CD4-positive, alpha-beta memory T cell (primary cell): Measurements from ENCODE around the gene SCTR. TPM values are rescaled to one million over a fixed set of nuclear protein-coding genes. Genes with fewer than 3 reads are reported as not detected.
A peak's percentile ranks its signal among the peaks of the same experiment; 100 is the strongest.

ENCODE experiments used
- CTCF ChIA-PET: fragments of 350-600 bp; sonication (Branson Sonifier 250); formaldehyde crosslinking; loops from one replicate; lab custom pipeline; 2021; ENCODE audit warnings: inconsistent platforms; ENCODE audit not compliant: partially characterized antibody; lab: Charles Lee
- POLR2A ChIA-PET: fragments of 350-600 bp; sonication (Branson Sonifier 250); formaldehyde crosslinking; loops from one replicate; lab custom pipeline; 2021; ENCODE audit not compliant: partially characterized antibody; lab: Charles Lee
- DNase-seq, 5 donors: peaks; one replicate each; pipeline versions ENCODE4 v3.0.0 to v3.0.0-alpha.2; 2020 to 2022; ENCODE audit warnings: mixed read lengths in 1 of 5
- H3K27ac ChIP-seq: one replicate; pipeline ENCODE4 v1.7.0; 2013; ENCODE audit warnings: low read depth, low read length
- H3K27me3 ChIP-seq: 2 replicates; pipeline ENCODE4 v1.7.0; 2013; ENCODE audit warnings: mild to moderate bottlenecking, low read length, moderate library complexity; ENCODE audit not compliant: insufficient read depth
- H3K36me3 ChIP-seq: 2 replicates; pipeline ENCODE4 v1.7.0; 2013; ENCODE audit warnings: mild to moderate bottlenecking, low read length, moderate library complexity; ENCODE audit not compliant: insufficient read depth
- H3K4me1 ChIP-seq: 2 replicates; pipeline ENCODE4 v1.7.0; 2013; ENCODE audit warnings: mild to moderate bottlenecking, low read length, moderate library complexity; ENCODE audit not compliant: insufficient read depth
- H3K4me3 ChIP-seq, 2 donors: one replicate each; pipeline ENCODE4 v1.7.0; 2013; ENCODE audit warnings: low read length in 2 of 2, mild to moderate bottlenecking in 1 of 2
- H3K9me3 ChIP-seq, 2 donors: one replicate each; pipeline ENCODE4 v1.7.0; 2013; ENCODE audit warnings: low read length in 2 of 2, control low read depth in 1 of 2; ENCODE audit not compliant: control insufficient read depth in 1 of 2
- H3K27ac Mint-ChIP-seq, 7 donors: one replicate each; pipeline ENCODE4 v1.8.0; 2020 to 2021; ENCODE audit warnings: mixed read lengths in 7 of 7, mild to moderate bottlenecking in 6 of 7, inconsistent platforms in 3 of 7, moderate library complexity in 3 of 7
- H3K27me3 Mint-ChIP-seq, 2 donors: one replicate each; pipeline ENCODE4 v1.8.0; 2020 to 2021; ENCODE audit warnings: mixed read lengths in 2 of 2
- H3K36me3 Mint-ChIP-seq, 2 donors: one replicate each; pipeline ENCODE4 v1.8.0; 2020 to 2021; ENCODE audit warnings: mixed read lengths in 2 of 2, inconsistent platforms in 1 of 2, mild to moderate bottlenecking in 1 of 2
- H3K4me1 Mint-ChIP-seq, 4 donors: one replicate each; pipeline ENCODE4 v1.8.0; 2020 to 2021; ENCODE audit warnings: mixed read lengths in 4 of 4, mild to moderate bottlenecking in 1 of 4
- H3K4me3 Mint-ChIP-seq, 8 donors: one replicate each; pipeline ENCODE4 v1.8.0; 2020 to 2021; ENCODE audit warnings: mixed read lengths in 8 of 8, mild to moderate bottlenecking in 7 of 8, moderate library complexity in 6 of 8, inconsistent platforms in 3 of 8
- H3K9me3 Mint-ChIP-seq, 8 donors: one replicate each; pipeline ENCODE4 v1.8.0; 2020 to 2021; ENCODE audit warnings: mixed read lengths in 8 of 8, mild to moderate bottlenecking in 5 of 8, inconsistent platforms in 3 of 8, moderate library complexity in 1 of 8
- intact Hi-C: fragments of 100-400 bp; cut with micrococcal nuclease; formaldehyde crosslinking; loops from one replicate; pipeline ENCODE4 v1.15.1; 2023
- polyA plus RNA-seq, 2 donors: library from polyadenylated mRNA; unstranded; fragments of 300-500 nt; fragmentation: Illumina TruSeq; gene quantifications; one replicate each; pipeline ENCODE4 v1.2.3, GENCODE V29; 2021
- total RNA-seq, 2 experiments: library from RNA; stranded (reverse); gene quantifications; one replicate each; pipeline ENCODE4 v1.2.3, GENCODE V29; 2021

SCTR gene
- total and polyA plus RNA-seq, 4 experiments from 2014 or later = not detected

- no peak overlapping the region for H3K4me3 Mint-ChIP-seq
- CTCF ChIA-PET = no interaction called here
- intact Hi-C loops = no loop called here
- POLR2A ChIA-PET = no interaction called here
- Histone ChIP-seq H3K4me1 (no peaks in the 10 kb centered on the region), H3K4me3 (no peak overlapping the region), H3K27ac (no peak overlapping the region), H3K9me3 (no peaks in the 10 kb centered on the region), H3K36me3 (no peaks in the 10 kb centered on the region), H3K27me3 (peaks cover 4% of the 10 kb centered on the region)
- H3K4me1 Mint-ChIP-seq = peaks cover under 1 to 6% (median 3%) of the 10 kb centered on the region in 4 donors
- peaks cover 14 to 25% of the 10 kb centered on the region in 2 donors for H3K27me3 Mint-ChIP-seq
- H3K27ac Mint-ChIP-seq = no peak overlapping the region
- no peak for DNase-seq
- H3K36me3 Mint-ChIP-seq = no peaks in the 10 kb centered on the region
- H3K9me3 Mint-ChIP-seq = no peaks in the 10 kb centered on the region
Measured at GRCh38 chr2:119436993-119437772, 87.1 kb downstream of the SCTR start.

GRCh38 chr2:119435953-119436297, 88.4 kb downstream of the SCTR start:
- POLR2A ChIA-PET = no interaction called here
- Mint-ChIP-seq H3K9me3 (no peaks in the 10 kb centered on the region), H3K27ac (no peak overlapping the region), H3K4me1 (peaks cover 2 to 8% (median 5%) of the 10 kb centered on the region in 4 donors), H3K4me3 (no peak overlapping the region), H3K36me3 (no peaks in the 10 kb centered on the region), H3K27me3 (peaks cover 20 to 31% of the 10 kb centered on the region in 2 donors)
- Histone ChIP-seq H3K4me1 (no peaks in the 10 kb centered on the region), H3K4me3 (no peak overlapping the region), H3K9me3 (no peaks in the 10 kb centered on the region), H3K36me3 (no peaks in the 10 kb centered on the region), H3K27me3 (peaks cover 8% of the 10 kb centered on the region), H3K27ac (no peak overlapping the region)
- CTCF ChIA-PET = no interaction called here
- intact Hi-C loops = no loop called here
- no peak for DNase-seq

- DNase-seq = no peak
- Histone ChIP-seq H3K27me3 (peaks cover 8% of the 10 kb centered on the region), H3K27ac (no peak overlapping the region), H3K4me3 (no peak overlapping the region), H3K9me3 (no peaks in the 10 kb centered on the region), H3K4me1 (no peaks in the 10 kb centered on the region), H3K36me3 (no peaks in the 10 kb centered on the region)
- ChIA-PET POLR2A (no interaction called here), CTCF (no interaction called here)
- intact Hi-C loops = no loop called here
- H3K4me3 Mint-ChIP-seq = no peak overlapping the region
- H3K36me3 Mint-ChIP-seq = no peaks in the 10 kb centered on the region
- H3K9me3 Mint-ChIP-seq = no peaks in the 10 kb centered on the region
- H3K27ac Mint-ChIP-seq = no peak overlapping the region
- H3K27me3 Mint-ChIP-seq = peaks cover 23 to 31% of the 10 kb centered on the region in 2 donors
- H3K4me1 Mint-ChIP-seq = peaks cover 2 to 8% (median 5%) of the 10 kb centered on the region in 4 donors
Measured at GRCh38 chr2:119435081-119435952, 89.0 kb downstream of the SCTR start.

GRCh38 chr2:119434664-119435063, 89.6 kb downstream of the SCTR start:
- Histone ChIP-seq H3K4me3 (no peak overlapping the region), H3K27ac (no peak overlapping the region), H3K36me3 (no peaks in the 10 kb centered on the region), H3K9me3 (no peaks in the 10 kb centered on the region), H3K4me1 (no peaks in the 10 kb centered on the region), H3K27me3 (peaks cover 8% of the 10 kb centered on the region)
- peaks cover 2 to 8% (median 5%) of the 10 kb centered on the region in 4 donors for H3K4me1 Mint-ChIP-seq
- no peaks in the 10 kb centered on the region for H3K9me3 Mint-ChIP-seq
- intact Hi-C loops = no loop called here
- H3K36me3 Mint-ChIP-seq = no peaks in the 10 kb centered on the region
- ChIA-PET CTCF (no interaction called here), POLR2A (no interaction called here)
- no peak for DNase-seq
- no peak overlapping the region for H3K27ac Mint-ChIP-seq
- H3K27me3 Mint-ChIP-seq = peaks cover 24 to 33% of the 10 kb centered on the region in 2 donors
- no peak overlapping the region for H3K4me3 Mint-ChIP-seq

GRCh38 chr2:119433636-119434327, 90.5 kb downstream of the SCTR start:
- Histone ChIP-seq H3K9me3 (no peaks in the 10 kb centered on the region), H3K36me3 (no peaks in the 10 kb centered on the region), H3K4me1 (no peaks in the 10 kb centered on the region), H3K4me3 (no peak overlapping the region), H3K27me3 (peaks cover 8% of the 10 kb centered on the region), H3K27ac (no peak overlapping the region)
- ChIA-PET CTCF (interaction anchor here (1.0 kb wide), 1 partner anchor 8 kb away, joined by 3 read pairs; no protein-coding TSS in a partner anchor), POLR2A (no interaction called here)
- DNase-seq = no peak
- Mint-ChIP-seq H3K4me3 (peak overlapping the region in 3 of 8 donors; percentile 43 to 66 (median 60)), H3K27ac (no peak overlapping the region), H3K9me3 (no peaks in the 10 kb centered on the region), H3K36me3 (no peaks in the 10 kb centered on the region), H3K4me1 (peaks cover 2 to 8% (median 5%) of the 10 kb centered on the region in 4 donors), H3K27me3 (peaks cover 24 to 42% of the 10 kb centered on the region in 2 donors)
- intact Hi-C loops = no loop called here

- intact Hi-C loops = no loop called here
- Mint-ChIP-seq H3K27ac (no peak overlapping the region), H3K36me3 (no peaks in the 10 kb centered on the region), H3K4me1 (peaks cover 2 to 8% (median 5%) of the 10 kb centered on the region in 4 donors), H3K9me3 (no peaks in the 10 kb centered on the region), H3K27me3 (peaks cover 29 to 47% of the 10 kb centered on the region in 2 donors), H3K4me3 (peak overlapping the region in 5 of 8 donors; percentile 46 to 66 (median 49))
- no peak for DNase-seq
- CTCF ChIA-PET = interaction anchor here (1.0 kb wide), 1 partner anchor 9 kb away, joined by 3 read pairs; no protein-coding TSS in a partner anchor
- H3K27me3 ChIP-seq = peaks cover 8% of the 10 kb centered on the region
- H3K9me3 ChIP-seq = no peaks in the 10 kb centered on the region
- no peak overlapping the region for H3K4me3 ChIP-seq
- POLR2A ChIA-PET = no interaction called here
- no peaks in the 10 kb centered on the region for H3K4me1 ChIP-seq
- H3K36me3 ChIP-seq = no peaks in the 10 kb centered on the region
- H3K27ac ChIP-seq = no peak overlapping the region
Measured at GRCh38 chr2:119432851-119433522, 91.3 kb downstream of the SCTR start.
